Neural cell (in vitro differentiated cells): Measurements from ENCODE around the gene ZNF532. TPM values are rescaled to one million over a fixed set of nuclear protein-coding genes. Genes with fewer than 3 reads are reported as not detected.
A peak's percentile ranks its signal among the peaks of the same experiment; 100 is the strongest.

Experiments
- H2AFZ ChIP-seq: fragments of 200-600, 300-800 bp; sonication (generic), shearing (Covaris generic); 2 replicates; pipeline ENCODE4 v1.6.0; 2014; ENCODE audit warnings: low read depth, mild to moderate bottlenecking, antibody characterized with exemption, low read length, moderate library complexity
- H3F3A ChIP-seq: fragments of 200-600 bp; shearing (Covaris generic); 2 replicates; pipeline ENCODE4 v1.6.1; 2016; ENCODE audit warnings: mild to moderate bottlenecking, moderate library complexity, mixed read lengths, antibody characterized with exemption, low read length; ENCODE audit not compliant: insufficient read depth, poor library complexity, severe bottlenecking
- H3K27ac ChIP-seq: fragments of 200-600, 300-800 bp; sonication (generic), shearing (Covaris generic); 2 replicates; pipeline ENCODE4 v1.5.1; 2014; ENCODE audit warnings: mild to moderate bottlenecking, low read length, moderate library complexity
- H3K27me3 ChIP-seq: fragments of 300-800, 200-600 bp; sonication (generic), shearing (Covaris generic); 2 replicates; pipeline ENCODE4 v1.6.0; 2014; ENCODE audit warnings: mild to moderate bottlenecking, low read depth, low read length, moderate library complexity; ENCODE audit not compliant: insufficient read depth
- H3K36me3 ChIP-seq: fragments of 300-800, 200-600 bp; sonication (generic), shearing (Covaris generic); 2 replicates; pipeline ENCODE4 v1.5.1; 2014; ENCODE audit warnings: mild to moderate bottlenecking, antibody characterized with exemption, low read length, moderate library complexity; ENCODE audit not compliant: insufficient read depth
- H3K4me2 ChIP-seq: fragments of 300-800, 200-600 bp; sonication (generic), shearing (Covaris generic); 2 replicates; pipeline ENCODE4 v1.6.0; 2014; ENCODE audit warnings: mild to moderate bottlenecking, low read length
- H3K4me3 ChIP-seq: fragments of 300-800, 200-600 bp; sonication (generic), shearing (Covaris generic); 2 replicates; pipeline ENCODE4 v1.5.1; 2014; ENCODE audit warnings: mild to moderate bottlenecking, low read length, moderate library complexity
- H3K79me2 ChIP-seq: fragments of 200-600 bp; shearing (Covaris generic); replicated peaks from 2 replicates; pipeline ENCODE4 v1.6.0; 2014; ENCODE audit warnings: mild to moderate bottlenecking, low read length, moderate library complexity; ENCODE audit not compliant: insufficient read depth
- H3K9ac ChIP-seq: fragments of 300-800, 200-600 bp; sonication (generic), shearing (Covaris generic); 2 replicates; pipeline ENCODE4 v1.6.1; 2016; ENCODE audit warnings: mild to moderate bottlenecking, low read length, mixed read lengths
- H3K9me2 ChIP-seq: fragments of 200-600 bp; shearing (Covaris generic); 2 replicates; pipeline ENCODE4 v1.6.1; 2016; ENCODE audit warnings: mild to moderate bottlenecking, low read length, mixed read lengths; ENCODE audit not compliant: insufficient read depth
- H3K9me3 ChIP-seq: fragments of 200-600, 300-800 bp; sonication (generic), shearing (Covaris generic); 2 replicates; pipeline ENCODE4 v1.6.1; 2016; ENCODE audit warnings: mild to moderate bottlenecking, mixed run types, low read length, moderate library complexity, mixed read lengths
- H4K20me1 ChIP-seq: fragments of 200-600 bp; shearing (Covaris generic); 2 replicates; pipeline ENCODE4 v1.6.1; 2016; ENCODE audit warnings: mild to moderate bottlenecking, mixed run types; ENCODE audit not compliant: insufficient read depth
- EP300 ChIP-seq: fragments of 450-650 bp; conservative IDR thresholded peaks from 2 replicates; pipeline ENCODE4 v1.6.1; 2014; ENCODE audit warnings: antibody characterized with exemption, mild to moderate bottlenecking, moderate library complexity; ENCODE audit not compliant: poor library complexity, severe bottlenecking
- EZH2 ChIP-seq: fragments of 200-600, 300-800 bp; shearing (Covaris generic), sonication (generic); IDR thresholded peaks from 2 replicates; pipeline ENCODE4 v1.6.1; 2014; ENCODE audit warnings: antibody characterized with exemption, low read length, borderline replicate concordance, mild to moderate bottlenecking; ENCODE audit not compliant: insufficient read depth, poor library complexity, severe bottlenecking
- MXI1 ChIP-seq: fragments of 450-650 bp; conservative IDR thresholded peaks from 2 replicates; pipeline ENCODE4 v1.6.1; 2014; ENCODE audit warnings: antibody characterized with exemption, mild to moderate bottlenecking; ENCODE audit not compliant: poor library complexity, severe bottlenecking
- POLR2AphosphoS5 ChIP-seq: IDR thresholded peaks from 2 replicates; pipeline ENCODE4 v1.6.1; 2012
- RAD21 ChIP-seq: fragments of 450-650 bp; conservative IDR thresholded peaks from 2 replicates; pipeline ENCODE4 v1.6.1; 2014; ENCODE audit warnings: antibody characterized with exemption, mild to moderate bottlenecking, moderate library complexity
- SMC3 ChIP-seq: fragments of 450-650 bp; conservative IDR thresholded peaks from 2 replicates; pipeline ENCODE4 v1.6.1; 2014; ENCODE audit warnings: antibody characterized with exemption, mild to moderate bottlenecking, moderate library complexity; ENCODE audit not compliant: poor library complexity
- TAF1 ChIP-seq: IDR thresholded peaks from 2 replicates; pipeline ENCODE4 v1.6.1; 2012; ENCODE audit warnings: low read depth
- polyA plus RNA-seq: library from polyadenylated mRNA; depleted of rRNA; stranded (reverse); fragments of >200 nt; gene quantifications from 2 replicates; pipeline ENCODE4 v1.2.3, GENCODE V29; 2014
- TF ChIP-seq, protein P1 (sequence below): IDR thresholded peaks from 2 replicates; pipeline ENCODE4 v1.6.1; 2012; ENCODE audit warnings: borderline replicate concordance
- TF ChIP-seq, protein P2 (sequence below): fragments of 450-650 bp; IDR thresholded peaks from 2 replicates; pipeline ENCODE4 v1.5.1; 2014; ENCODE audit warnings: antibody characterized with exemption, mild to moderate bottlenecking, moderate library complexity; ENCODE audit not compliant: poor library complexity, severe bottlenecking

The ZNF532 gene
- polyA plus RNA-seq, 1 donor from 2014 or later, result 119 TPM

DNA sequence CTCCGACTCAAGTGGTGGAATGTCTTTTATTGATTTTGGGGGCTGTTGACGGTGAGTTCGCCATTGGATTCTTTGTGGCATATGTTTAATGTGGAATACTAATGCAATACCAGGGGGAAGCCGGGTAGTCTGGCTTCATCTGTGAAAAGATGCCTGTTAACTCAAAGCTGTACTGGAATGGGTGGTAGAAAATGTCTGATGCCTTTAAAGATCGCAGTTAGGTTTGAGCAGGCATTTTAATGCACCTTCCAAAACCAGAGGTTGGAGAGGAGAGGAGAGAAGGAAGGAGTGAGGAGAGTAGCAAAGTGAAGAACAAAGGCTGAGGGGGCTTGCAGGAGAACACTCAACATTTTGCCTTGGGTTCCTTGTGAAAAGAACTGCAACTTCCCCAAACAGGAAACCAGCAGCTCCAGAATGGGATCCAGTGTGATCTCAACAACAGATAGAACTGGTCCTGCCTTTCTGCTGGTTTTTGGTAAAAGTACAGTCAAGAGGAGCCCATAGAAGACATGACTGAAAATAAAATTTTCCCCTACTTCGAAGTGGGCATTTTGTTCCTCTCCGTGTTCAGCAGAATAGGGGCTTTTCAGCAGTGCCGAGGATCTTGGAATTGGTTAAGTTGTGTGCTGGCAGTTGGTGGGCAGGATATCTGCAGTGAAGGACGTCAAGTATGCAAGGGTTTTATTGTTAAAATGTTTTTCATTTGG is 1.5 kb downstream of the ZNF532 start:
- H3K4me2 ChIP-seq, result peak overlapping the region; percentile 96
- H3F3A ChIP-seq, result peaks cover 11% of the 10 kb centered on the region
- peak overlapping the region; percentile 97 for H3K27ac ChIP-seq
- H3K9ac ChIP-seq, result peak overlapping the region; percentile 85
- H3K4me3 ChIP-seq, result peak overlapping the region; percentile 65
- TF ChIP-seq EZH2 (no peak), POLR2AphosphoS5 (no peak), RAD21 (no peak), SMC3 (no peak), TAF1 (no peak), EP300 (no peak), MXI1 (no peak)
- TF ChIP-seq, protein P1, sequence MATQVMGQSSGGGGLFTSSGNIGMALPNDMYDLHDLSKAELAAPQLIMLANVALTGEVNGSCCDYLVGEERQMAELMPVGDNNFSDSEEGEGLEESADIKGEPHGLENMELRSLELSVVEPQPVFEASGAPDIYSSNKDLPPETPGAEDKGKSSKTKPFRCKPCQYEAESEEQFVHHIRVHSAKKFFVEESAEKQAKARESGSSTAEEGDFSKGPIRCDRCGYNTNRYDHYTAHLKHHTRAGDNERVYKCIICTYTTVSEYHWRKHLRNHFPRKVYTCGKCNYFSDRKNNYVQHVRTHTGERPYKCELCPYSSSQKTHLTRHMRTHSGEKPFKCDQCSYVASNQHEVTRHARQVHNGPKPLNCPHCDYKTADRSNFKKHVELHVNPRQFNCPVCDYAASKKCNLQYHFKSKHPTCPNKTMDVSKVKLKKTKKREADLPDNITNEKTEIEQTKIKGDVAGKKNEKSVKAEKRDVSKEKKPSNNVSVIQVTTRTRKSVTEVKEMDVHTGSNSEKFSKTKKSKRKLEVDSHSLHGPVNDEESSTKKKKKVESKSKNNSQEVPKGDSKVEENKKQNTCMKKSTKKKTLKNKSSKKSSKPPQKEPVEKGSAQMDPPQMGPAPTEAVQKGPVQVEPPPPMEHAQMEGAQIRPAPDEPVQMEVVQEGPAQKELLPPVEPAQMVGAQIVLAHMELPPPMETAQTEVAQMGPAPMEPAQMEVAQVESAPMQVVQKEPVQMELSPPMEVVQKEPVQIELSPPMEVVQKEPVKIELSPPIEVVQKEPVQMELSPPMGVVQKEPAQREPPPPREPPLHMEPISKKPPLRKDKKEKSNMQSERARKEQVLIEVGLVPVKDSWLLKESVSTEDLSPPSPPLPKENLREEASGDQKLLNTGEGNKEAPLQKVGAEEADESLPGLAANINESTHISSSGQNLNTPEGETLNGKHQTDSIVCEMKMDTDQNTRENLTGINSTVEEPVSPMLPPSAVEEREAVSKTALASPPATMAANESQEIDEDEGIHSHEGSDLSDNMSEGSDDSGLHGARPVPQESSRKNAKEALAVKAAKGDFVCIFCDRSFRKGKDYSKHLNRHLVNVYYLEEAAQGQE, result no peak
- TF ChIP-seq, protein P2, sequence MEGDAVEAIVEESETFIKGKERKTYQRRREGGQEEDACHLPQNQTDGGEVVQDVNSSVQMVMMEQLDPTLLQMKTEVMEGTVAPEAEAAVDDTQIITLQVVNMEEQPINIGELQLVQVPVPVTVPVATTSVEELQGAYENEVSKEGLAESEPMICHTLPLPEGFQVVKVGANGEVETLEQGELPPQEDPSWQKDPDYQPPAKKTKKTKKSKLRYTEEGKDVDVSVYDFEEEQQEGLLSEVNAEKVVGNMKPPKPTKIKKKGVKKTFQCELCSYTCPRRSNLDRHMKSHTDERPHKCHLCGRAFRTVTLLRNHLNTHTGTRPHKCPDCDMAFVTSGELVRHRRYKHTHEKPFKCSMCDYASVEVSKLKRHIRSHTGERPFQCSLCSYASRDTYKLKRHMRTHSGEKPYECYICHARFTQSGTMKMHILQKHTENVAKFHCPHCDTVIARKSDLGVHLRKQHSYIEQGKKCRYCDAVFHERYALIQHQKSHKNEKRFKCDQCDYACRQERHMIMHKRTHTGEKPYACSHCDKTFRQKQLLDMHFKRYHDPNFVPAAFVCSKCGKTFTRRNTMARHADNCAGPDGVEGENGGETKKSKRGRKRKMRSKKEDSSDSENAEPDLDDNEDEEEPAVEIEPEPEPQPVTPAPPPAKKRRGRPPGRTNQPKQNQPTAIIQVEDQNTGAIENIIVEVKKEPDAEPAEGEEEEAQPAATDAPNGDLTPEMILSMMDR, result no peak
- no peak overlapping the region for H2AFZ ChIP-seq
- peaks cover 86% of the 10 kb centered on the region for H3K79me2 ChIP-seq
- peaks cover 19% of the 10 kb centered on the region for H3K36me3 ChIP-seq
- H3K9me2 ChIP-seq, result no peaks in the 10 kb centered on the region
- H3K27me3 ChIP-seq, result no peaks in the 10 kb centered on the region
- H3K9me3 ChIP-seq, result peaks cover 5% of the 10 kb centered on the region
- H4K20me1 ChIP-seq, result no peaks in the 10 kb centered on the region

DNA sequence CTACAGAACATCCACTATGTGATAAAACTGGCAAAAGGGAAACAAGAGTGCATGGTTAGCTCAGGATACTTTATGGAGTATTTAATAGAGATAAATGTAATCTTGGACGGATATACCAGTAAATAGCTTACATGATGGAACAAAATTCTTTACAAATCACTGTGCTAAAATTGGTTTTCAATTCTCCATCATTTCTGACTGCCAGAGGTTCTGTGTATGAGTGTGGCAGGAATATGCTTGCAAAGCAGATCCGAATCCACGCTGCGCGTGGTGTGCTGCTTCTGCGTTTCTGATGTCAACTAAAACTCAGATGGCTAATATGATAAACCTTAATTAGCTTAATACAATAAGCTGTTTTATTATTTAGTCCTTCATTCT is 2.1 kb downstream of the ZNF532 start:
- Histone ChIP-seq H3K27ac (peak overlapping the region; percentile 97), H2AFZ (no peak overlapping the region), H3K27me3 (no peaks in the 10 kb centered on the region), H3K4me3 (peak overlapping the region; percentile 65), H3K79me2 (peaks cover 86% of the 10 kb centered on the region), H3K9ac (peak overlapping the region; percentile 85), H3K36me3 (peaks cover 19% of the 10 kb centered on the region), H3K9me2 (no peaks in the 10 kb centered on the region), H3F3A (peaks cover 11% of the 10 kb centered on the region), H4K20me1 (no peaks in the 10 kb centered on the region), H3K9me3 (peaks cover 5% of the 10 kb centered on the region), H3K4me2 (peak overlapping the region; percentile 96)
- TF ChIP-seq, protein P1, result no peak
